Breast epithelium (tissue), 4 donors: ENCODE results near the gene PAM16. TPM values are rescaled to one million over a fixed set of nuclear protein-coding genes. Genes with fewer than 3 reads are reported as not detected.
A peak's percentile ranks its signal among the peaks of the same experiment; 100 is the strongest.

Source experiments
- DNase-seq, 2 donors: peaks; one replicate each; pipeline ENCODE4 v3.0.0-alpha.2; 2019; ENCODE audit warnings: low spot score in 2 of 2
- H3K27ac ChIP-seq, 2 donors: fragments of 200-600 bp; sonication (generic) in 1 of 2; one replicate each; pipeline ENCODE4 v1.5.1; 2016 to 2019; ENCODE audit warnings: mild to moderate bottlenecking in 1 of 2
- H3K27me3 ChIP-seq, 2 donors: fragments of 200-600 bp; sonication (generic) in 1 of 2; one replicate each; pipeline versions ENCODE4 v1.5.1 to v1.6.0; 2017 to 2019; ENCODE audit warnings: control low read depth in 1 of 2, mild to moderate bottlenecking in 1 of 2
- H3K36me3 ChIP-seq: fragments of 200-600 bp; one replicate; pipeline ENCODE4 v1.5.1; 2019
- H3K4me1 ChIP-seq, 2 donors: fragments of 200-600 bp; sonication (generic); one replicate each; pipeline ENCODE4 v1.5.1; 2016 to 2019; ENCODE audit warnings: control low read depth in 1 of 2
- H3K4me3 ChIP-seq, 3 donors: fragments of 200-600 bp; sonication (generic); 1 replicate in 2 of 3; 2 replicates in 1 of 3; pipeline ENCODE4 v1.5.1; 2016 to 2019; ENCODE audit warnings: mild to moderate bottlenecking in 3 of 3, moderate library complexity in 2 of 3
- H3K9me3 ChIP-seq, 2 donors: fragments of 200-600 bp; sonication (generic) in 1 of 2; one replicate each; pipeline ENCODE4 v1.5.1; 2016 to 2019; ENCODE audit warnings: control low read depth in 1 of 2
- CTCF ChIP-seq, 3 donors: fragments of 450-650 bp; IDR thresholded peaks; one replicate each; pipeline ENCODE4 v1.5.1; 2016 to 2017; ENCODE audit warnings: antibody characterized with exemption in 3 of 3, mild to moderate bottlenecking in 3 of 3, moderate library complexity in 3 of 3
- POLR2A ChIP-seq: fragments of 450-650 bp; IDR thresholded peaks from one replicate; pipeline ENCODE4 v1.6.1; 2016; ENCODE audit warnings: antibody characterized with exemption, mild to moderate bottlenecking, moderate library complexity
- POLR2AphosphoS5 ChIP-seq, 3 donors: sonication (generic); formaldehyde crosslinking; IDR thresholded peaks; one replicate each; pipeline ENCODE4 v1.6.1; 2017; ENCODE audit warnings: antibody characterized with exemption in 3 of 3
- intact Hi-C: fragments of 100-400 bp; cut with DNase I; formaldehyde crosslinking; loops from one replicate; pipeline ENCODE4 v1.15.1; 2023; ENCODE audit warnings: low total_unique reads
- total RNA-seq, 3 donors: library from RNA; depleted of rRNA; stranded (reverse); fragments of >200 nt; gene quantifications; one replicate each; pipeline ENCODE4 v1.1.0, GENCODE V29; 2016

The PAM16 gene
- total RNA-seq, 3 donors from 2014 or later, result 24.9 to 52.4 (median 49.9) TPM

GRCh38 chr16:4377573-4378154, 26.5 kb upstream of the PAM16 start:
- no peaks in the 10 kb centered on the region for H3K27me3 ChIP-seq
- H3K9me3 ChIP-seq, result no peaks in the 10 kb centered on the region
- H3K36me3 ChIP-seq, result peaks cover 4% of the 10 kb centered on the region
- TF ChIP-seq POLR2AphosphoS5 (IDR thresholded peaks at IDR 0.05), result no peak
- TF ChIP-seq CTCF (IDR thresholded peaks at IDR 0.05), result peak in 1 of 3 donors; percentile 6
- TF ChIP-seq POLR2A, result no peak
- intact Hi-C loops, result no loop called here
- DNase-seq, result no peak
- peaks cover 30 to 59% of the 10 kb centered on the region in 2 donors for H3K4me1 ChIP-seq
- H3K4me3 ChIP-seq, result peak overlapping the region in 1 of 3 donors; percentile 53
- H3K27ac ChIP-seq, result peak overlapping the region; percentile 91 to 97

GRCh38 chr16:4376893-4377572, 25.9 kb upstream of the PAM16 start:
- Histone ChIP-seq H3K36me3 (peaks cover 2% of the 10 kb centered on the region), H3K9me3 (no peaks in the 10 kb centered on the region), H3K27me3 (no peaks in the 10 kb centered on the region), H3K4me1 (peaks cover 30 to 59% of the 10 kb centered on the region in 2 donors), H3K27ac (peak overlapping the region; percentile 91 to 97), H3K4me3 (peak overlapping the region; percentile 15 to 53 (median 17))
- intact Hi-C loops, result no loop called here
- TF ChIP-seq POLR2A, result no peak
- TF ChIP-seq POLR2AphosphoS5 (IDR thresholded peaks at IDR 0.05), result no peak
- no peak for TF ChIP-seq CTCF (IDR thresholded peaks at IDR 0.05)
- no peak for DNase-seq

- DNase-seq, result peak; percentile 47 to 71
These were observed 25.2 kb upstream of the PAM16 start for GRCh38 chr16:4376126-4376892.

GRCh38 chr16:4375717-4376116, 24.6 kb upstream of the PAM16 start:
- no peaks in the 10 kb centered on the region for H3K36me3 ChIP-seq
- no peaks in the 10 kb centered on the region for H3K9me3 ChIP-seq
- H3K4me1 ChIP-seq, result peaks cover 30 to 66% of the 10 kb centered on the region in 2 donors
- peak overlapping the region; percentile 91 to 97 for H3K27ac ChIP-seq
- no peaks in the 10 kb centered on the region for H3K27me3 ChIP-seq
- H3K4me3 ChIP-seq, result peak overlapping the region; percentile 15 to 53 (median 17)
- intact Hi-C loops, result no loop called here
- TF ChIP-seq POLR2AphosphoS5 (IDR thresholded peaks at IDR 0.05) (no peak), CTCF (IDR thresholded peaks at IDR 0.05) (no peak), POLR2A (no peak)
- DNase-seq, result no peak

More at GRCh38 chr16:4376126-4376892, 25.2 kb upstream of the PAM16 start:
- TF ChIP-seq POLR2A, result no peak
- no peak for TF ChIP-seq CTCF (IDR thresholded peaks at IDR 0.05)
- TF ChIP-seq POLR2AphosphoS5 (IDR thresholded peaks at IDR 0.05), result peak in 2 of 3 donors; percentile 11 to 26
- peak overlapping the region; percentile 91 to 97 for H3K27ac ChIP-seq
- H3K9me3 ChIP-seq, result no peaks in the 10 kb centered on the region
- H3K4me1 ChIP-seq, result peaks cover 30 to 61% of the 10 kb centered on the region in 2 donors
- H3K4me3 ChIP-seq, result peak overlapping the region; percentile 15 to 53 (median 17)
- H3K36me3 ChIP-seq, result no peaks in the 10 kb centered on the region
- no peaks in the 10 kb centered on the region for H3K27me3 ChIP-seq
- intact Hi-C loops, result no loop called here
